H9 (cell line): ENCODE results near the gene NPY2R. TPM values are rescaled to one million over a fixed set of nuclear protein-coding genes. Genes with fewer than 3 reads are reported as not detected.

Source experiments
- DNase-seq: peaks from one replicate; pipeline ENCODE4 v3.0.0-alpha.2; 2017
- H2AFZ ChIP-seq: one replicate; pipeline ENCODE4 v1.6.1; 2013; ENCODE audit warnings: mild to moderate bottlenecking, low read length, control low read depth, moderate library complexity
- H2AK5ac ChIP-seq: 2 replicates; pipeline ENCODE4 v1.6.1; 2013; ENCODE audit warnings: low read length, control low read depth, mixed read lengths; ENCODE audit not compliant: insufficient read length
- H2BK120ac ChIP-seq: one replicate; pipeline ENCODE4 v1.6.1; 2013; ENCODE audit warnings: low read depth, mild to moderate bottlenecking, low read length, control low read depth, inconsistent platforms; ENCODE audit not compliant: poor library complexity, severe bottlenecking
- H2BK12ac ChIP-seq: 2 replicates; pipeline ENCODE4 v1.6.1; 2013; ENCODE audit warnings: low read length, control low read depth, mixed read lengths, low read depth; ENCODE audit not compliant: insufficient read length
- H2BK15ac ChIP-seq: 2 replicates; pipeline ENCODE4 v1.6.1; 2013; ENCODE audit warnings: low read depth, low read length, control low read depth
- H2BK20ac ChIP-seq: one replicate; pipeline ENCODE4 v1.6.1; 2013; ENCODE audit warnings: low read depth, mild to moderate bottlenecking, low read length, control low read depth, inconsistent platforms; ENCODE audit not compliant: poor library complexity, severe bottlenecking
- H2BK5ac ChIP-seq: 2 replicates; pipeline ENCODE4 v1.6.1; 2013; ENCODE audit warnings: low read length, control low read depth, mixed read lengths; ENCODE audit not compliant: insufficient read length
- H3K14ac ChIP-seq: 2 replicates; pipeline ENCODE4 v1.6.1; 2013; ENCODE audit warnings: low read length, control low read depth; ENCODE audit not compliant: insufficient read depth
- H3K18ac ChIP-seq: 2 replicates; pipeline ENCODE4 v1.6.1; 2013; ENCODE audit warnings: low read depth, mild to moderate bottlenecking, mixed read lengths, low read length, control low read depth; ENCODE audit not compliant: insufficient read length
- H3K23ac ChIP-seq: 2 replicates; pipeline ENCODE4 v1.6.1; 2013; ENCODE audit warnings: low read length, control low read depth, mixed read lengths, low read depth; ENCODE audit not compliant: insufficient read length
- H3K23me2 ChIP-seq: 2 replicates; pipeline ENCODE4 v1.6.1; 2013; ENCODE audit warnings: low read depth, mild to moderate bottlenecking, mixed read lengths, low read length, control low read depth; ENCODE audit not compliant: insufficient read length, poor library complexity, severe bottlenecking
- H3K27ac ChIP-seq: 2 replicates; pipeline ENCODE4 v1.5.1; 2013; ENCODE audit warnings: low read length, control low read depth, mixed read lengths, low read depth; ENCODE audit not compliant: insufficient read length
- H3K27me3 ChIP-seq: 2 replicates; pipeline ENCODE4 v1.6.1; 2013; ENCODE audit warnings: low read length, control low read depth, inconsistent platforms; ENCODE audit not compliant: insufficient read depth
- H3K4ac ChIP-seq: 2 replicates; pipeline ENCODE4 v1.6.1; 2013; ENCODE audit warnings: low read depth, mild to moderate bottlenecking, control low read depth, inconsistent platforms, low read length, moderate library complexity
- H3K4me1 ChIP-seq: 2 replicates; pipeline ENCODE4 v1.6.1; 2013; ENCODE audit warnings: low read length, control low read depth, inconsistent platforms; ENCODE audit not compliant: insufficient read depth
- H3K4me2 ChIP-seq: 2 replicates; pipeline ENCODE4 v1.6.1; 2013; ENCODE audit warnings: low read length, control low read depth, mixed read lengths; ENCODE audit not compliant: insufficient read length, insufficient read depth
- H3K56ac ChIP-seq: 2 replicates; pipeline ENCODE4 v1.6.1; 2013; ENCODE audit warnings: low read depth, mild to moderate bottlenecking, mixed read lengths, low read length, control low read depth; ENCODE audit not compliant: insufficient read length
- H3K79me1 ChIP-seq: 2 replicates; pipeline ENCODE4 v1.6.1; 2013; ENCODE audit warnings: low read depth, mild to moderate bottlenecking, moderate library complexity, low read length, control low read depth, inconsistent platforms; ENCODE audit not compliant: insufficient read depth, poor library complexity, severe bottlenecking
- H3K79me2 ChIP-seq: 2 replicates; pipeline ENCODE4 v1.6.1; 2013; ENCODE audit warnings: low read length, control low read depth, inconsistent platforms; ENCODE audit not compliant: insufficient read depth
- H3K9ac ChIP-seq: 2 replicates; pipeline ENCODE4 v1.6.1; 2013; ENCODE audit warnings: low read length, control low read depth, mixed read lengths; ENCODE audit not compliant: insufficient read length; ENCODE audit errors: extremely low read depth
- H3K9me3 ChIP-seq: one replicate; pipeline ENCODE4 v1.6.1; 2013; ENCODE audit warnings: low read depth, low read length, inconsistent platforms; ENCODE audit not compliant: control insufficient read depth
- H3T11ph ChIP-seq: one replicate; pipeline ENCODE4 v1.6.1; 2013; ENCODE audit warnings: mild to moderate bottlenecking, low read length, control low read depth, inconsistent platforms
- H4K20me1 ChIP-seq: one replicate; pipeline ENCODE4 v1.6.1; 2013; ENCODE audit not compliant: control insufficient read depth, insufficient read length, insufficient read depth
- H4K5ac ChIP-seq: 2 replicates; pipeline ENCODE4 v1.6.1; 2013; ENCODE audit warnings: low read depth, mild to moderate bottlenecking, mixed read lengths, low read length, control low read depth; ENCODE audit not compliant: insufficient read length
- H4K8ac ChIP-seq: replicated peaks from 2 replicates; pipeline ENCODE4 v1.6.1; 2013; ENCODE audit warnings: low read length, control low read depth, mixed read lengths, low read depth; ENCODE audit not compliant: insufficient read length
- H4K91ac ChIP-seq: 2 replicates; pipeline ENCODE4 v1.6.1; 2013; ENCODE audit warnings: low read depth, mild to moderate bottlenecking, moderate library complexity, mixed read lengths, low read length, control low read depth; ENCODE audit not compliant: insufficient read length
- H3K27ac Mint-ChIP-seq, 3 experiments: 2 replicates in 2 of 3; 3 replicates in 1 of 3; pipeline ENCODE4 v1.8.0; 2020 to 2021; ENCODE audit warnings: mixed read lengths in 3 of 3, mild to moderate bottlenecking in 1 of 3, moderate library complexity in 1 of 3
- H3K27me3 Mint-ChIP-seq: 2 replicates; pipeline ENCODE4 v1.8.0; 2021; ENCODE audit warnings: low read depth, mild to moderate bottlenecking, moderate library complexity, mixed read lengths
- H3K36me3 Mint-ChIP-seq, 3 experiments: 2 replicates in 2 of 3; 3 replicates in 1 of 3; pipeline ENCODE4 v1.8.0; 2020 to 2021; ENCODE audit warnings: low read depth in 3 of 3, mixed read lengths in 3 of 3; ENCODE audit not compliant: insufficient read depth in 1 of 3
- H3K4me1 Mint-ChIP-seq, 2 experiments: 2 replicates each; pipeline ENCODE4 v1.8.0; 2020; ENCODE audit warnings: mixed read lengths in 2 of 2
- H3K4me3 Mint-ChIP-seq, 2 experiments: 2 replicates in 1 of 2; 3 replicates in 1 of 2; pipeline ENCODE4 v1.8.0; 2020 to 2021; ENCODE audit warnings: mild to moderate bottlenecking in 2 of 2, mixed read lengths in 2 of 2, moderate library complexity in 1 of 2
- H3K9me3 Mint-ChIP-seq, 2 experiments: 2 replicates in 1 of 2; 3 replicates in 1 of 2; pipeline ENCODE4 v1.8.0; 2020; ENCODE audit warnings: mild to moderate bottlenecking in 2 of 2, mixed read lengths in 2 of 2, moderate library complexity in 1 of 2
- CTCF ChIP-seq: fragments of 200-600 bp; sonication (generic); conservative IDR thresholded peaks from 3 replicates; pipeline ENCODE4 v1.8.0; 2021; ENCODE audit warnings: antibody characterized with exemption, mild to moderate bottlenecking
- WGBS: extraction: QIAGEN DNeasy Blood & Tissue Kit; methylation state at CpG from one replicate; pipeline ENCODE4 v1.1.7; 2013; ENCODE audit warnings: missing lambda C conversion rate, low lambda C conversion rate, mixed read lengths; ENCODE audit not compliant: insufficient read length; ENCODE audit errors: extremely low coverage; 5-methylcytosine and 5-hydroxymethylcytosine counted together
- total RNA-seq: library from RNA; stranded (reverse); gene quantifications from 2 replicates; pipeline ENCODE4 v1.2.1, GENCODE V29; 2021

Gene NPY2R
- total RNA-seq, 1 experiment from 2014 or later, result 0.09 TPM

GRCh38 chr4:155265113-155265512 lies 56.7 kb downstream of the NPY2R start:
- WGBS, result no CpG with 5 or more reads among the region's 2 CpGs
- Histone ChIP-seq H2AK5ac (no peak overlapping the region), H3K9ac (no peak overlapping the region), H3K4me2 (no peak overlapping the region), H4K20me1 (no peaks in the 10 kb centered on the region), H4K5ac (no peak overlapping the region), H3K79me2 (no peaks in the 10 kb centered on the region), H3K23ac (no peak overlapping the region), H3K4me1 (no peaks in the 10 kb centered on the region), H2BK120ac (no peak overlapping the region), H2BK15ac (no peak overlapping the region), H3T11ph (no peak overlapping the region), H3K27me3 (no peaks in the 10 kb centered on the region; the same call in 1 of the 2 replicates), H4K8ac (no peak overlapping the region), H2BK5ac (no peak overlapping the region), H2AFZ (no peak overlapping the region), H2BK12ac (no peak overlapping the region), H3K27ac (no peak overlapping the region), H3K23me2 (no peaks in the 10 kb centered on the region), H3K56ac (no peak overlapping the region), H3K9me3 (no peaks in the 10 kb centered on the region), H3K4ac (no peak overlapping the region), H3K14ac (no peak overlapping the region), H3K79me1 (no peaks in the 10 kb centered on the region), H2BK20ac (no peak overlapping the region), H4K91ac (no peak overlapping the region), H3K18ac (no peak overlapping the region)
- no peak overlapping the region for H3K4me3 Mint-ChIP-seq
- no peak overlapping the region for H3K27ac Mint-ChIP-seq
- no peaks in the 10 kb centered on the region for H3K4me1 Mint-ChIP-seq
- DNase-seq, result no peak
- H3K27me3 Mint-ChIP-seq, result no peaks in the 10 kb centered on the region
- TF ChIP-seq CTCF, result no peak
- H3K9me3 Mint-ChIP-seq, result no peaks in the 10 kb centered on the region; a peak in 1 of 5 replicates
- H3K36me3 Mint-ChIP-seq, result no peaks in the 10 kb centered on the region

Other genes with a start within 250 kb of the NPY2R start
- 15.4 and 16.0 TPM in 2 replicates for gene MAP9, start 168.3 kb downstream of the NPY2R start, total RNA-seq